Measurements from ENCODE around the gene DFFB. TPM values are rescaled to one million over a fixed set of nuclear protein-coding genes. Genes with fewer than 3 reads are reported as not detected.

The DFFB gene
- total RNA-seq, 4 donors from 2014 or later: 1.6 to 8.2 (median 3.2) TPM

DNA sequence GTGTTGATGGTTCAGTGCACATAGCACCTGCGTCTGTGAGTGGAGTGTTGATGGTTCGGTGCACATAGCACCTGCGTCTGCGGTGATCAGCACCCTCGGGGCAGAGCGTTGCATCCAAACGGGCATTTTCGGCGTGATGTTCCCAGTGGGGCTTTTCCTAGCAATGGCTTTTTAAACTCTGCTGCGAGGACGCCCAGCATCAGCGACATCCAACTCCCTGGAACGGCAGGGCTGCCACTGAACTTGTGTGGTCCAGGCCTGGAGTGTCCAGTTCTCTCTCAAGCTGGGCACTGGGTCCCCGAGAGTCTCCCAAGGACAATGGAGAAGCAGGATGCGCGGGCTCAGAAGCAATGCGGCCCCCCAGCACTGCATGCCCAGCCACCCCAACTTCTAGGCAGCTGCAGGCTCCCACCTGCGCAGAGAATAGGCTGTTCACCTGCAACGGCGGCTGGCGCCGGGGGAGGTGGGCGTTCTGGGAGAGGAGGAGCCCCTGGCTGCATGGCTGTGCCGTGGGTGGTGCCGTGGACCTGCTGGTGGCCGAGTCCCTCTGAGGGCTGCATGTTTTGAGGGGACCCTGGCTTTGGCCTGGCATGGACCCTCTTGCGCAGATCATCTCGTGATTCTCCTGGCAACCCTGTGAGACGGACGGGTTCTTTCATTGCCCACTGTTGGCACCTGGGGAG lies 52.9 kb downstream of the DFFB start:
- Histone ChIP-seq H3K36me3 (no peaks in the 10 kb centered on the region), H3K4me1 (peaks cover 4 to 13% (median 4%) of the 10 kb centered on the region in 3 donors), H3K4me3 (no peak overlapping the region), H3K9me3 (no peaks in the 10 kb centered on the region), H3K27me3 (peaks cover 0 to 34% (median 0%) of the 10 kb centered on the region in 4 donors), H3K27ac (no peak overlapping the region)
- TF ChIP-seq, protein P1, sequence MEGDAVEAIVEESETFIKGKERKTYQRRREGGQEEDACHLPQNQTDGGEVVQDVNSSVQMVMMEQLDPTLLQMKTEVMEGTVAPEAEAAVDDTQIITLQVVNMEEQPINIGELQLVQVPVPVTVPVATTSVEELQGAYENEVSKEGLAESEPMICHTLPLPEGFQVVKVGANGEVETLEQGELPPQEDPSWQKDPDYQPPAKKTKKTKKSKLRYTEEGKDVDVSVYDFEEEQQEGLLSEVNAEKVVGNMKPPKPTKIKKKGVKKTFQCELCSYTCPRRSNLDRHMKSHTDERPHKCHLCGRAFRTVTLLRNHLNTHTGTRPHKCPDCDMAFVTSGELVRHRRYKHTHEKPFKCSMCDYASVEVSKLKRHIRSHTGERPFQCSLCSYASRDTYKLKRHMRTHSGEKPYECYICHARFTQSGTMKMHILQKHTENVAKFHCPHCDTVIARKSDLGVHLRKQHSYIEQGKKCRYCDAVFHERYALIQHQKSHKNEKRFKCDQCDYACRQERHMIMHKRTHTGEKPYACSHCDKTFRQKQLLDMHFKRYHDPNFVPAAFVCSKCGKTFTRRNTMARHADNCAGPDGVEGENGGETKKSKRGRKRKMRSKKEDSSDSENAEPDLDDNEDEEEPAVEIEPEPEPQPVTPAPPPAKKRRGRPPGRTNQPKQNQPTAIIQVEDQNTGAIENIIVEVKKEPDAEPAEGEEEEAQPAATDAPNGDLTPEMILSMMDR (IDR thresholded peaks at IDR 0.05): no peak
- no peak for TF ChIP-seq POLR2A (IDR thresholded peaks at IDR 0.05)
- no peak for DNase-seq
- WGBS, 2 donors: 81 to 100% methylated on average over 1 to 13 of the region's 30 CpGs
- intact Hi-C loops (cut with DNase I): loop anchor here (10.0 kb wide), 1 partner anchor 745 kb away; the partner anchor contains the start of gene AJAP1

GRCh38 chr1:3910857-3911845 lies 53.9 kb downstream of the DFFB start:
- TF ChIP-seq POLR2A (IDR thresholded peaks at IDR 0.05): no peak
- TF ChIP-seq, protein P1 (IDR thresholded peaks at IDR 0.05): peak; percentile 71 to 88 (median 80)
- peaks cover 4 to 13% (median 4%) of the 10 kb centered on the region in 3 donors for H3K4me1 ChIP-seq
- no peak overlapping the region for H3K27ac ChIP-seq
- DNase-seq: no peak
- no peaks in the 10 kb centered on the region for H3K36me3 ChIP-seq
- peak overlapping the region in 1 of 4 donors; percentile 38 for H3K4me3 ChIP-seq
- peaks cover 0 to 41% (median 0%) of the 10 kb centered on the region in 4 donors for H3K27me3 ChIP-seq
- H3K9me3 ChIP-seq: no peaks in the 10 kb centered on the region
- 3 to 13% methylated on average over 6 to 11 of the region's 35 CpGs for WGBS, 2 donors
- intact Hi-C loops (cut with DNase I): loop anchor here (10.0 kb wide), 1 partner anchor 744 kb away; the partner anchor contains the start of gene AJAP1

GRCh38 chr1:3911981-3912808 lies 54.9 kb downstream of the DFFB start:
- Histone ChIP-seq H3K9me3 (no peaks in the 10 kb centered on the region), H3K27ac (no peak overlapping the region), H3K4me1 (peaks cover 4 to 12% (median 4%) of the 10 kb centered on the region in 3 donors), H3K4me3 (no peak overlapping the region), H3K27me3 (peaks cover 0 to 41% (median 0%) of the 10 kb centered on the region in 4 donors), H3K36me3 (no peaks in the 10 kb centered on the region)
- no peak for TF ChIP-seq POLR2A (IDR thresholded peaks at IDR 0.05)
- TF ChIP-seq, protein P1 (IDR thresholded peaks at IDR 0.05): no peak
- intact Hi-C loops (cut with DNase I): loop anchor here (10.0 kb wide), 1 partner anchor 743 kb away; the partner anchor contains the start of gene AJAP1
- WGBS, 2 donors: 80% methylated on average over 5 of the region's 38 CpGs; no CpG with 5 or more reads in 1 of the 2 donors
- no peak for DNase-seq

DNA sequence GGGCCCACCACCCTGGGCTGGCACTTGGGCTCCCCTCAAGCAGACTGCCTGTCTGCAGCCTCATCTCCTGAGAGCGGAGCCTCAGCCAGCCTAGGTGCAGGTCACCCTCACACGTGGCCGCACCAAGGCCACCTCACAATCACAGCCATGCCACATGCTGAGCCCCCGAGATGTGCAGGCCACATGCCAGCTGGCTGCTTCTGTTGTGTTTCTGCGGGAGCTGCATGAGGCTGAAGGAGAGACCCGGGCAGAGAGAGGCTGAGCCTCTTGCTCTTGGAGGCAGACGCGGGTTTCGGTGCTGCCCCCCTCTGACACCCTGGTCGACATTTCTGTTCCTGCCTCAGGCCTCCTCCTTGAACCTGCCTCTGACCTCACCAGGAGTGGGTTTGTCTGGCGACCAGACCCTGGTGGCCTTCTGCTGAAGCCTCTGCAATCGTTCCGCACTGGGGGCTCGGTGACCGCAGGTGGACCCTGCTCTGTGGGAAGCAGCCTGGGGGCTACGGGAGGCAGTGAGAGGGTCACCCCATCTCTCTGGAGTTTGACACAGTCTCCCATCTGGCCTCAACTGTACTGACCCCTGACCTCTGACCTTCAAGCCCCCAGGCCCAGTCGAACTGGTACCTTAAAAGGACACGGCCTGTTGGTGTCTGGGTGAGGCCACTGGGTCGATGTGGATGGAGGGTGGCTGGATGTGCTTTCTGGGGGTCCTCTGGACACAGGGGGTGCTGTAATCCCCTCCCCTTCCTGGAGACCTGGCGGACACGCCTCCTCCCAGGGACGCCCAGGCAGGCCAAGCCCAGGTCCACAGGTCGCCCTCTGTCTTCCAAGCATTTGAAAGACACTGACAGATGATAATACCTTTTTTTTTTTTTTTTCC lies 55.8 kb downstream of the DFFB start:
- intact Hi-C loops (cut with DNase I): loop anchor here (10.0 kb wide), 1 partner anchor 742 kb away; the partner anchor contains the start of gene AJAP1
- H3K9me3 ChIP-seq: no peaks in the 10 kb centered on the region
- no peak overlapping the region for H3K27ac ChIP-seq
- no peak for DNase-seq
- no peak overlapping the region for H3K4me3 ChIP-seq
- TF ChIP-seq POLR2A (IDR thresholded peaks at IDR 0.05): no peak
- TF ChIP-seq, protein P1 (IDR thresholded peaks at IDR 0.05): no peak
- H3K27me3 ChIP-seq: peaks cover 0 to 41% (median 0%) of the 10 kb centered on the region in 4 donors
- H3K4me1 ChIP-seq: peaks cover 4 to 8% (median 4%) of the 10 kb centered on the region in 3 donors
- H3K36me3 ChIP-seq: no peaks in the 10 kb centered on the region
- 77 to 89% methylated on average over 5 to 11 of the region's 23 CpGs for WGBS, 2 donors

Data from esophagus squamous epithelium (tissue), 5 donors.